Activated CD4-positive, alpha-beta T cell treated with anti-CD3 and anti-CD28 coated beads, Interleukin-2, amount 50 U/mL, for 48 hours (primary cell): ENCODE results near the gene CABP4.

Experiments used
- DNase-seq, 2 experiments: peaks; one replicate each; pipeline ENCODE4 v3.0.0-alpha.2; 2020

CABP4 gene

GRCh38 chr11:67500484-67500821, 45.3 kb downstream of the CABP4 start:
- DNase-seq: no peak

GRCh38 chr11:67500831-67501715, 45.9 kb downstream of the CABP4 start:
- DNase-seq: no peak

GRCh38 chr11:67501854-67502253, 46.7 kb downstream of the CABP4 start:
- DNase-seq: no peak

GRCh38 chr11:67502328-67502979, 47.3 kb downstream of the CABP4 start:
- DNase-seq: no peak

GRCh38 chr11:67503119-67504004, 48.2 kb downstream of the CABP4 start:
- DNase-seq: no peak

- peak in 1 of 2 experiments; percentile 44 for DNase-seq
These were observed 49.1 kb downstream of the CABP4 start for GRCh38 chr11:67504005-67504949.

- peak; percentile 82 to 84 for DNase-seq
These were observed 49.9 kb downstream of the CABP4 start, which contains the start of gene PITPNM1 for GRCh38 chr11:67504950-67505581. Gene PITPNM1, minus strand, starts transcription at chr11:67505363. Its CDS starts 1,183 bp downstream, at chr11:67504180.

GRCh38 chr11:67505605-67506396, 50.6 kb downstream of the CABP4 start:
- DNase-seq: peak; percentile 93 to 95

GRCh38 chr11:67506426-67507051, 51.4 kb downstream of the CABP4 start:
- DNase-seq: no peak

- no peak for DNase-seq
These were observed 52.2 kb downstream of the CABP4 start for GRCh38 chr11:67507242-67507863.

- peak; percentile 99 to 100 for DNase-seq
These were observed 52.8 kb downstream of the CABP4 start, which contains the start of gene CDK2AP2 for GRCh38 chr11:67507864-67508485. Gene CDK2AP2, minus strand, starts transcription at chr11:67508162. Its CDS starts 80 bp downstream, at chr11:67508082.

GRCh38 chr11:67508486-67509121, 53.5 kb downstream of the CABP4 start:
- DNase-seq: peak; percentile 99

- no peak for DNase-seq
These were observed 54.8 kb downstream of the CABP4 start for GRCh38 chr11:67510023-67510345.
